Sigmoid colon (tissue), 7 donors: ENCODE results near the gene GRB14. TPM values are rescaled to one million over a fixed set of nuclear protein-coding genes. Genes with fewer than 3 reads are reported as not detected.

Experiments
- DNase-seq: peaks from one replicate; pipeline ENCODE4 v3.0.0-alpha.2; 2019
- H3K27ac ChIP-seq, 4 donors: fragments of 200-600 bp; sonication (generic); one replicate each; pipeline ENCODE4 v1.5.1; 2016 to 2019; ENCODE audit warnings: mild to moderate bottlenecking in 1 of 4
- H3K27me3 ChIP-seq, 3 donors: fragments of 200-600 bp; sonication (generic); one replicate each; pipeline ENCODE4 v1.5.1; 2019; ENCODE audit warnings: mild to moderate bottlenecking in 1 of 3
- H3K36me3 ChIP-seq, 4 donors: fragments of 200-600 bp; sonication (generic); one replicate each; pipeline ENCODE4 v1.5.1; 2016 to 2019
- H3K4me1 ChIP-seq, 4 donors: fragments of 200-600 bp; sonication (generic); one replicate each; pipeline ENCODE4 v1.5.1; 2017 to 2019
- H3K4me3 ChIP-seq, 4 donors: fragments of 200-600 bp; sonication (generic); one replicate each; pipeline ENCODE4 v1.5.1; 2017 to 2019; ENCODE audit warnings: mild to moderate bottlenecking in 2 of 4, moderate library complexity in 1 of 4
- H3K9me3 ChIP-seq, 4 donors: fragments of 200-600 bp in 3 of 4; sonication (generic) in 3 of 4; one replicate each; pipeline versions ENCODE4 v1.5.1 to v1.6.1; 2013 to 2019
- EP300 ChIP-seq, 4 donors: sonication (generic); formaldehyde crosslinking; IDR thresholded peaks; one replicate each; pipeline ENCODE4 v1.6.1; 2017; ENCODE audit warnings: antibody characterized with exemption in 4 of 4
- POLR2A ChIP-seq, 2 donors: fragments of 450-650 bp; IDR thresholded peaks; one replicate each; pipeline ENCODE4 v1.6.1; 2016; ENCODE audit warnings: antibody characterized with exemption in 2 of 2, mild to moderate bottlenecking in 2 of 2, moderate library complexity in 2 of 2
- POLR2AphosphoS5 ChIP-seq, 4 donors: sonication (generic); formaldehyde crosslinking; IDR thresholded peaks; one replicate each; pipeline ENCODE4 v1.6.1; 2017; ENCODE audit warnings: antibody characterized with exemption in 4 of 4
- WGBS, 2 donors: extraction: QIAGEN DNeasy Blood & Tissue Kit; methylation state at CpG; one replicate each; pipeline ENCODE4 v1.1.7; 2013; 5-methylcytosine and 5-hydroxymethylcytosine counted together
- intact Hi-C: fragments of 100-400 bp; cut with DNase I; formaldehyde crosslinking; loops from one replicate; pipeline ENCODE4 v1.15.1; 2023
- polyA plus RNA-seq, 3 donors: library from polyadenylated mRNA; stranded (reverse); fragments of 200-250 nt; gene quantifications; one replicate each; pipeline ENCODE4 v1.2.3, GENCODE V29; 2013
- total RNA-seq, 4 donors: library from RNA; depleted of rRNA; stranded (reverse); fragments of >200 nt; gene quantifications; one replicate each; pipeline ENCODE4 v1.1.0, GENCODE V29; 2016
- TF ChIP-seq, protein P1 (sequence below), 4 experiments: fragments of 450-650 bp in 3 of 4; fragments of 200-600 bp in 1 of 4; IDR thresholded peaks; one replicate each; pipeline ENCODE4 v1.5.1; 2016 to 2019; ENCODE audit warnings: antibody characterized with exemption in 4 of 4, mild to moderate bottlenecking in 3 of 4, moderate library complexity in 2 of 4
- donor health status: healthy with polysubstance abuse.
- donor health status: Bipolar disorder and iron deficiency.
- donor health status: healthy.

Gene GRB14
- total and polyA plus RNA-seq, 7 donors, result 0.46 to 19.8 (median 12.5) TPM

DNA sequence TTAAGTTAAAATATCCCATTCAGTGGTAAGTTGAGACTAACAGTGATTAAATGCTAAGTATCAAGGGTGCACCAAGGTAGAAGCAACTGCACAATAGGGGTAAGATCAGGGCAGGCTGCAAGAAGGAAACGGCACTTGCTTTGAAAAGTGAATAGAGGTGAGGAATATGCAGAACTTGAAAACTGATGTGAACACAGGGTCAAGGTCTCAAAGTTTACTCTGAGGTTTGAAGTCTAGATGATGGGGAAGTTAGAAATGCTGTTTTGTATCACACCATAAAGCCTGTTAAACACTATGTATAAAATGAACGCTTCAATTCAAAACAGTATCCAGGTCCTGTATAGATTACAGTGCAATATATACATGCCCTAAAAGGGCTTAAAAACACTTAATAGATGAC lies 50.8 kb downstream of the GRB14 start:
- no peak for TF ChIP-seq EP300 (IDR thresholded peaks at IDR 0.05)
- TF ChIP-seq POLR2AphosphoS5 (IDR thresholded peaks at IDR 0.05), result no peak
- TF ChIP-seq POLR2A (IDR thresholded peaks at IDR 0.05), result no peak
- TF ChIP-seq, protein P1, sequence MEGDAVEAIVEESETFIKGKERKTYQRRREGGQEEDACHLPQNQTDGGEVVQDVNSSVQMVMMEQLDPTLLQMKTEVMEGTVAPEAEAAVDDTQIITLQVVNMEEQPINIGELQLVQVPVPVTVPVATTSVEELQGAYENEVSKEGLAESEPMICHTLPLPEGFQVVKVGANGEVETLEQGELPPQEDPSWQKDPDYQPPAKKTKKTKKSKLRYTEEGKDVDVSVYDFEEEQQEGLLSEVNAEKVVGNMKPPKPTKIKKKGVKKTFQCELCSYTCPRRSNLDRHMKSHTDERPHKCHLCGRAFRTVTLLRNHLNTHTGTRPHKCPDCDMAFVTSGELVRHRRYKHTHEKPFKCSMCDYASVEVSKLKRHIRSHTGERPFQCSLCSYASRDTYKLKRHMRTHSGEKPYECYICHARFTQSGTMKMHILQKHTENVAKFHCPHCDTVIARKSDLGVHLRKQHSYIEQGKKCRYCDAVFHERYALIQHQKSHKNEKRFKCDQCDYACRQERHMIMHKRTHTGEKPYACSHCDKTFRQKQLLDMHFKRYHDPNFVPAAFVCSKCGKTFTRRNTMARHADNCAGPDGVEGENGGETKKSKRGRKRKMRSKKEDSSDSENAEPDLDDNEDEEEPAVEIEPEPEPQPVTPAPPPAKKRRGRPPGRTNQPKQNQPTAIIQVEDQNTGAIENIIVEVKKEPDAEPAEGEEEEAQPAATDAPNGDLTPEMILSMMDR (IDR thresholded peaks at IDR 0.05), result no peak
- Histone ChIP-seq H3K9me3 (no peaks in the 10 kb centered on the region), H3K36me3 (no peaks in the 10 kb centered on the region), H3K27ac (peak overlapping the region in 1 of 4 donors; percentile 37), H3K4me1 (no peaks in the 10 kb centered on the region), H3K4me3 (no peak overlapping the region), H3K27me3 (no peaks in the 10 kb centered on the region)
- WGBS, 2 donors, result 79 to 88% methylated on average over 2 of the region's 2 CpGs
- intact Hi-C loops, result no loop called here
- no peak for DNase-seq

DNA sequence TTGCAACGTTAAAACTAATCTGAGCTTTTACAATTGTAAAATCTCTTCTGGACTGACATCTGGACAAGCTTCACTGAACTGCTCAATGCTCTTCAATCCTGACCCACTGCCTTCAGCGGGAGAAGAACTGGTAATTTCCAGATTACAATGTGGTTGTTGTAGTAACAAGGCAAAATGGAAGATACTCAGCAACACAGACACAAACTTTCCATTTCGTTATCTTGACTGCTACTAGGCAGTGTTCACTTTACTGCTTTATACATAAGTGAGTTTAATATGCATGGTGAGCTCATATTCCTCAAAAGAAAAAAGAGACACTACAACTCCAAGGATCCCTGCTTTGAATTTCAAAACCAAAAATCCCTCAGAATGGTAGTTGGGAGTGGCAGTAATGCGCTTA lies 51.9 kb downstream of the GRB14 start:
- Histone ChIP-seq H3K27me3 (no peaks in the 10 kb centered on the region), H3K9me3 (no peaks in the 10 kb centered on the region), H3K27ac (peak overlapping the region in 3 of 4 donors; percentile 23 to 70 (median 48)), H3K4me1 (no peaks in the 10 kb centered on the region), H3K4me3 (no peak overlapping the region), H3K36me3 (no peaks in the 10 kb centered on the region)
- 73 to 86% methylated on average over 4 of the region's 4 CpGs for WGBS, 2 donors
- TF ChIP-seq, protein P1 (IDR thresholded peaks at IDR 0.05), result no peak
- TF ChIP-seq POLR2AphosphoS5 (IDR thresholded peaks at IDR 0.05), result no peak
- DNase-seq, result no peak
- intact Hi-C loops, result loop anchor here (10.0 kb wide), 1 partner anchor 275 kb away; the partner anchor contains the start of gene COBLL1

DNA sequence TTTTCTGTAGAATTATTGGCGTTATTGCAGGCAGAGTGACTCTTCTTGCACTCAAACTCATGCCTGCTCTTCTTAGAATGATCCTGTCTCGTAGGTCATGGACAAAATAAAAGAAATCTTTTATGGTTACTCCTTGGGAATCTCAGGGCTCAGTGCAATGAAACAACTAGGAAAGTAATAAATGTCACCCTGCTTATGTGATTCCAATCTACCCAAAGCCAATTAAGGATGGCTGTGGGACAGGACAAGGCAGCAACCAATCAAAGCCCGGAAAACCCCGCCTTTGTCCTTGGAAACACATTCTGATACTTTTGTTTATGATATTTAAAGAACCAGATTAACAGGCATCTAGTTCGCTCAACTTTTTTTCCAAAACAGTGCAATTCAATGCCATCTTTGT lies 53.0 kb downstream of the GRB14 start:
- WGBS, 2 donors, result 25 to 79% methylated on average over 5 of the region's 5 CpGs
- intact Hi-C loops, result loop anchor here (10.0 kb wide), 1 partner anchor 276 kb away; the partner anchor contains the start of gene COBLL1
- H3K9me3 ChIP-seq, result no peaks in the 10 kb centered on the region
- TF ChIP-seq POLR2AphosphoS5 (IDR thresholded peaks at IDR 0.05) (no peak), POLR2A (IDR thresholded peaks at IDR 0.05) (no peak), EP300 (IDR thresholded peaks at IDR 0.05) (no peak)
- TF ChIP-seq, protein P1 (IDR thresholded peaks at IDR 0.05), result no peak
- peak overlapping the region in 3 of 4 donors; percentile 48 to 70 (median 50) for H3K27ac ChIP-seq
- H3K4me3 ChIP-seq, result peak overlapping the region; percentile 3 to 37 (median 28)
- H3K36me3 ChIP-seq, result no peaks in the 10 kb centered on the region
- no peaks in the 10 kb centered on the region for H3K27me3 ChIP-seq
- no peak for DNase-seq
- H3K4me1 ChIP-seq, result no peaks in the 10 kb centered on the region

DNA sequence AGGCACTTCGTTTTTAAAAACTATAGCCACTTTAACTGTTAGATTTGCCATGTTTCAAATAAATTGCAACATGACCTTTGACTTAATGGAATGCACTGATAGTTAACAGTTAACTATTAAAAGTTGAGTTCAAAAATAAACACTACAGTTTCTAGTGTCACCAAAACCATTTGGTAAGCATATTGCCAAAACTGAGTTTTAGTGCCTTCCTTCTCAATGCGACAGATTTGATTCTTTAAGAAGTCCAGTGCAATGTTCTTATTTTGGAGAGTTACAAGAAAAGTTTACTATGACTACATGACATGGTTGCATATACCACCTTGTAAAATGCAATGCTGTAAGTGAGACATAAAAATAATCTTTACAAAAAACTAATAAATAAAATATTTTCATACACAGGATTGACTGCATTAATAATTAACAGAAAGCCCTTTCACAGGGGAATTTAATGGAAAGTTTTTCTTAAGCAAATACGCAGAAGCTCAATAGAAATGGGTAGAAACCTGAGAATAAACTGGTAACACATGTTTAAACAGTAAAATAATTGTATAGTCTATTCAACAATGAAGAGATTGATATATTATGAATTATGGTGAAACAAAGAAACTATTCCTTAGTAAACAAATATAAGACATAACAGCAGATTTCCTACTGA lies 53.8 kb downstream of the GRB14 start:
- Histone ChIP-seq H3K27me3 (no peaks in the 10 kb centered on the region), H3K27ac (peak overlapping the region in 3 of 4 donors; percentile 48 to 70 (median 50)), H3K4me1 (peaks cover 0 to 8% (median 0%) of the 10 kb centered on the region in 4 donors), H3K9me3 (no peaks in the 10 kb centered on the region), H3K36me3 (no peaks in the 10 kb centered on the region), H3K4me3 (peak overlapping the region; percentile 3 to 37 (median 28))
- WGBS, 2 donors, result 83 to 85% methylated on average over 3 of the region's 3 CpGs
- intact Hi-C loops, result loop anchor here (10.0 kb wide), 1 partner anchor 277 kb away; the partner anchor contains the start of gene COBLL1
- TF ChIP-seq POLR2A (IDR thresholded peaks at IDR 0.05) (no peak), POLR2AphosphoS5 (IDR thresholded peaks at IDR 0.05) (no peak), EP300 (IDR thresholded peaks at IDR 0.05) (no peak)
- TF ChIP-seq, protein P1 (IDR thresholded peaks at IDR 0.05), result no peak
- DNase-seq, result no peak
